Measurements from ENCODE around the gene PTPN1.

DNA sequence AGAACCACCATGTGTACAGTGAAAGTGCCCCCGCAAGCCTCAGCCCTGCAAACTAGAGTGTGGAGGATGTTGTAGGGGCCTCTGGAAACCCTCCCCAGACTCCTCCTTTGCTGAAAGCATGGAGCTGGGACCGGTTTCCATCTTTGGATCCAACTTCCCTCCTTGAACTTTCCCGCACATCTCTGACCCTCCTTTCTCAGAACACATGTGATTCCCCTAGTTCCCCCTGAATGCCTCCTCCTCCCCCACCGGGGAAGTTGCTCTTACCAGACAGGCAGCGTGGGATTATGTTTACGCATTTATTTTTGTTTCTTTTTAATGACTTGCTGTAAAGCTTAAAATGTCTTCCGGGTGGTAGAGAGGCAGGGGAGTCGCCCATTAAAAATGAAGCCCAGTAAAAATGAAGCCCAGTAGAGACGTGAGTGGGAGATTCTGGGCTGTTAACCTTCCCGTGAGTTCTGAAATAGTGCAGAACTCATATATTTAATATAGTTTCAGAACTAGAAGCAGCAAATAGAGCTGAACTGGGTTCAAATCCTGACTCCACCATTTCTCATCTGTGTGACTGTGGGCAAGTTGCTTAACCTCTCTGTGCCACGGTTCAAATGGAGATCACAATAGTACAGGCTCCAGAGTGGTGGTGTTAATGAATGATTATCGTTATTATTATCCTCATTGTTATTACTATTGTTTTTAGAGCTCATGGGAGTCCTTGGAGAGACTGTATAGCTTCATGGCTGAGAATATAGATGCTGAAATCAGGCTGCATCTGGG, 8.0 kb upstream of the PTPN1 start:
- TF ChIP-seq TAF1 (IDR thresholded peaks at IDR 0.05; ENCODE audit: low read depth, low read length), result no peak
- no peak for TF ChIP-seq POLR2AphosphoS5 (IDR thresholded peaks at IDR 0.05; ENCODE audit: low read depth, low read length)
